Measurements from ENCODE around the gene FOXD2.

FOXD2 gene

DNA sequence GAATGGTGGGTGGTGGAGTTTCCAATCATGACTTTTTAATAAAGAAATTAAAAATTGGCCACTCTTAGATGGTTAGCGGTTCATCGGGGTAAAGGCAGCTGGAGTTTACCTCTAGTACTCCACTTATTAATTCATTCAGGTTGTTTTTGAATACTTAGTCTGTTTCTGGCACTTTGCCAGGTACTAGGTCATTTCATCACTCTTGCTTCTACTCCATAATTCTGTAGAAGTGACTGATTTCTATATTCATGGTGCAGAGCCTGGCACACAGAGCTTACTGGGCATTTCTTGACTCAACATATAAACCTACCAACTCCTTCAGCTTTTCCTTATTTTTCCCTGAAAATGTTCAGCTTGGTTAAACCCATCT lies 31.5 kb downstream of the FOXD2 start:
- DNase-seq: no peak

DNA sequence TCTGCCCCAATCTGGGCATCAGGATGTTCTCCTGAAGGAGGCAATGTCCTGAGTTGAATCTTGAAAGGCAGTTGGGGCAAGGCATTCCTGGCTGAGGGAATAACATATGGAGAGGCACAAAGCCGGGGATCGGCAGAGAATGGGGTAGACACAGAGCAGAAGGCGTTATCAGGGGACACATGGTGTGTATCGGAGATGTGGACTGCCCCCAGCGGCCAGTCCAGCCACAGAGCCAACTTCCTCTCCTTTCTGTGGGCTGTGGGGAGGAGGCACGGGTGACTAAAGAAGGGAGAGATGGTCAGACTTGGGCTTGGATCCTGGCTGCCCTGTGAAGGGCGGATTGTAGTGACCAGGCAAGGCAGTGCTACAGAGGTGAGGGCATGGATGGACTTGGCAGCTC lies 32.1 kb downstream of the FOXD2 start:
- DNase-seq: no peak

DNA sequence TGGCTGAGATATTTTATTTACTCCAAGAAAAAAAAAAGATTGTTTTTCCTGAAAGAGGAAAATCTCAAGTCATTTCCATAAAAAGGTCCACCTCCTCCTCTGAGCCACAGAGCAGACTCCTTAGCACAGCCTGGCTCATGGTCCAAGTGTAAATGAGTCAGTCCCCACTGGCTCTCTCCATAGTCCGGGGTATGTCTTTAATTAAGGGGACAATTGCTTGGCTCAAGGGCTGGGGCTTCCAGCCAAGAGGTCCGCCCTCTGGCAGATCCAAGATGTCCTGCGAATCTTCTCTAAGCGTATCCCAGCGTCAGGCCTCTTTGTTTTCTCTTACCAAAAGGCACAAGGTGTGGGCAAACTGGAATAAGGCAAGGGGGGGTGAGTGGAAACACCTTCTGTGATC lies 33.3 kb downstream of the FOXD2 start:
- no peak for DNase-seq

DNA sequence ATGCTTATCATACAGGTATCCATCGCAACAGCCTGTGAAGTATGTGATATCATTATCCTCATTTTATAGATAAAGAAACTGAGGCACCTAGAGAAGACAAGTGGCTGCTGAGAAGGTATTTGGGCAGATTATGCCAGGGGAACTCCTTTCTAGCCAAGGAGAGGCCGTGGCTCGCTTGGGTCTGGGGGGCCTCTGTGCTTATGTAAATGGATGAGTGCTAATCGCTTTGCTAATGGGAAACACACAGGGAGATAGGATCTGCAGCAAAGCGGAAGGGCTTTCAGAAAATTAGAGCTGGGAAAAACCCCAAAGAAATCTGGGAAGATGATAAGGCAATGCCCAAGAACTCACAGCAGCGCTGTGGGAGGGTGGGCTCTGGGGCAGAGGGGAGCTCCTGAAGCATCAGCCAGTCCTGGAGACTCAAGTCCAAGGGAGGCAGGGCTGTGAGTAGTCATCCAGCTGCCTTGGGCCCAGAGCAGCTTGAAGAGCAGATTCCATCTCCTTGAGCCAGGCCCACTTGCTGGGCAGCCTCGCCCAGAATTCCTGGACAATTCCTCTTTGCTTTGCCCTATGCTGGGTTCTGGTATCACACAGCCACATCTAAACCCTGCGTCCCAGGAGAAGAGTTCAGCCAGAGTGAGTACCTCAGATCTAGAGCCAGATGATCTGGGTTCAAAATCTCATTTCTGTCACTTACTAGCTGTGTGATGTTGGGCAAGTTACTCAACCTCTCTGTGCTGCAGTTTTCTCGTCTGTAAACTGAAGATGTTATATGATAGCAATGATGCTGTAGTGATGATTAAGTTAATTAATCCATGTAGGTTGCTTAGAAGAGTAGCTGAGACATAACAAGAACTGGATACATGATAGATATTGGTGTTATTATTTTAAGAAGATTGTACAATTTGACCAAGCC lies 36.7 kb downstream of the FOXD2 start:
- DNase-seq: no peak

DNA sequence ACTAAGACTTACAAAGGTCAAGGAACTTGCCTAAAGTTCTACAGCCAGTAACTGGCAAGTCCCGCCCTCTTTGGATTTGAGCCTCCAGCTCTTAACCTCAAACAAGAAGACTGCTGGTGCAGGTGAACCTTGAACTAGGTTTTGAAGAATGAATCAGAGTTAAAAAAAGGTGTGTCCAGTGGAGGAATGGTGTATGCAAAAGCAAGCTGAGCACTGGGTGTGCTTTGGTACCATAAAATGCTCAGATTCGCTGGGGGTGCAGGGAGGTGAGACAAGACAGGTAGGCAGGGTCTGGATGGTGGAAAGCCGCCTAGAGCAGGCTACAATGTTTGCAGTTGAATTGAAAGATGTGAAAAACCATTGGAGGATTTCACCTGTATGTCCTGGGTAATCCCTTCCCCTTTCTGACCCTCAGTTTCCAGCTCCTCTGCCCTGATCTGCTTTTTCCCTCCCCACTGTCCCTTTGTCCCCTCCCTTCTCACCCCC lies 39.8 kb downstream of the FOXD2 start:
- no peak for DNase-seq

DNA sequence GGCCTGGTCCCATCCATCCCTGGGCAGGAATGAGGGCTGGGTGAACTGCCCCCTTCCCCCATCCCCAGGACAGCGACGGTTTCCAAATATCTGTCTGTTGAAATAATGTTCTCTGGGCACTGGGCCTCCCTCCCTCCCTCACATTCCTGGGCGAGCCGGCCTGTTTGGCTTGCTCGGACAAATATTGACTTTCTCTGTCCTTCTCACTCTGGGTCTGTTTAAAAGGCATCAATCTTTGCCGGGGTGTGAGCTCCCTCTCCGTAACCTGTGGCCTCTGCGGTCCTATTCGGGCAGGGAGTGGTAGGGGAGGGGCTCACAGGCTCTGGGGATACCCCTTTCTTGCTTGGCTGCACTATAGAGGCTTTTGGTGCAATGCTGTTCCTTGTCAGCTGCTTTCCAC lies 40.2 kb downstream of the FOXD2 start:
- no peak for DNase-seq

DNA sequence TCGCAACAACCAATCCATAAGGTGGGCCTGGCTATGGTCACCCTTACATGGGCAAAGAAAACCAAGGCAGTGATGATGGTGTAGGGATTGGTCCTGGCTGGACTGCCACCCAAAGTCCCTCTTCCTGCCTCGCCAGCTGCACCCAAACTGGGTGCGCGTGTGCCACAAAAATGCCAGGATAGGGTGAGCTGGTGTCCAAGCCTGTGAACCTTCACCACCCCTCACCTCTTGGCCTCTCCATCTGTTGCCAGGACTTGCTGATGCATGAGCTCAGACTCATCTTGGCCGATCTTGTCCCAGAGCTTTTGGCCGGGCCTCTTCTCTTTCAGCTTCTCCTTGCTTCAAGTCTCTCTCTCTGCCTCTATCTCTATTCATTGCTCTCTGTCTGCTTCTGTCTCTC lies 41.8 kb downstream of the FOXD2 start:
- no peak for DNase-seq

DNA sequence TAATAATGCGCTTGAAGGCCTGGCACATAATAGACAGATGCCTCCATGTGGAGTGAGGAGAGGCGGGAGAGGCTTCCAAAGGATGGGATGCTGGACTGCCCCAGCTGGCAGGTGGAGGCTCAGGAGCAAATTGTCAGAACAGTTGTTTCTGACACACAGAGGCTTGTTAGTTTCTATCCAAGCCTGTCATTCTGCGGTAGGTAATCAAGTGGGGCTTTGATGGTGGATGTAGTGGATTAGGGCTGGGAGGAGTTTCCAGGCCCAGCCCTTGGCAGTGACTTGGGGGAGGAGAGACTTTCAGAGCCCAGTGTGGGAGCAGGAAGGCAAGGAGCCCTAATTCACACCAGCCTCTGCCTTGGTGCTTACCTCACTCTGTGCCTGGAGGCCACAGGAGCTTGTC lies 44.1 kb downstream of the FOXD2 start:
- DNase-seq: no peak

DNA sequence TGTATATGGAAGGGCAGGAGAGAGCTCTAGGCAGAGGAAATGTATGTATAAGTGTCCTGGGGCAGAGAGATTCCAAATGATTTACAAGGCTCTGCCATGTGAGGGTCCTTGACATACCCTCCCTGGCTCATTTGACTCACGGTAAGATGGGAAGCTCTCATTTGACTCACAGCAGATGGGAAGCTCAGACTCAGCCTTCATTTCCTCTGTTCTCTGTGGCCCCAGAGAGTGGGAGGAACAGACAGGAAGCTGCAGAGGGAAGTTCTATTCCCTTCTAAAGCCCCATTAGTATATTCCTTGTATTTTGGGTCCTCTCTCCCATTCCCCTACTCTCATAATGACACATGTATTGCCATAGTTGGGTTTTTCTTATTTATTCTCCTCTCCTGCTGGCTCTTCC lies 44.9 kb downstream of the FOXD2 start:
- no peak for DNase-seq

DNA sequence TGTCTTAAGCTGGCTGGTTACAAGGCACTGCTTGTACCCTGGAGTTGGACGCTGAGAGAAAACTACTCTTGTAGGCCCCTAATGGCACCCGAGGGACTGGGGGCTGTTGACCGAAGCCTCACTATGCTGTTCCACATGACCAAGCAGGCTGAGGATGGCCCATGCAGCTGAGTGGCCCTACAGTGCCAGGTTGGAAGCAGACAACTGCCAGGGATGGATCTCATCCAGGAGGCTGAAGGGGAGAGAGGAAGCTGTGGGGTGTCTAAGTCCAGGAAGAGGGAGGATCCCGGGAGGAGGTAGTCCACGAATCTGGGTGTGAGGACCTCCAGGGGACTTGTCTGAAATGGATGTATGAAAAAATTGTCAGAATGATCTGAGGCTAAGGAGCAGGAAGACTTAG lies 45.8 kb downstream of the FOXD2 start:
- DNase-seq: no peak

DNA sequence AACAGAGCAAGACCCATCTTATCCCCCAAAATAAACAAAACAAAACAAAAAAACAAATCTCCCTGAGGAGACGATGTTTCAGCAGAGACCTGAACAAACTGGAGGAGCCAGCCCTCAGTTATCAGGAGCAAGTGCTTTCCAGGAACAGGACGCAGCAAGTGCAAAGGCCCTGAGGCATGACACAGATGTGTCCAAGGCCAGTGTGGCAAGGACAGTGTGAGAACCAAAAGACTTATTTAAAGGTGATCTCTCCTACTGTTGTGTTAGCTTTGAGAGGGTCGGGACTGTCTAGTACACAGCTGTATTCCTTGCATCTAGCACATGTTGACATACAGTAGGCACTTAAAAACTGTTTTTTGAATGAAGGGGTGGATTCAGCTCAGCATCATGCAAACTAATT lies 48.0 kb downstream of the FOXD2 start:
- DNase-seq: no peak

DNA sequence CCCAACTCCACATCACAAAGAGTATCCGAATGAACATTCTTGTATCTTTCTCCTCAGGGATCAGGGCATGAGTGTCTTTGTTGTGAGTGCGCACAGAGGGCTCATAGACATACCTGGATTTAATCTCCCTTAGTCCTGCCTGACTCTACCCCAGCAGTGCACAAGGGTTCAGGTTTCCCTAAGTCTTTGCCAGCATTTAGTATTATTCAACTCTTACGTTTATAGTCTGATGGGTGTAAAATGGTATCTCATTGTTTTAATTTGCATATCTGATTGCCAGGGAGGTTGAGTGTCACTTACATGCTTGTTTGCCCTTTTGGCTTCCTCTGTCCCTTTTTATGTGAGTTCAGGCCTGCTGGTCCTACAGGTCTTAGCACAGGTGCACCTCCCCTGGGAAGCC lies 49.5 kb downstream of the FOXD2 start:
- DNase-seq: no peak

DNA sequence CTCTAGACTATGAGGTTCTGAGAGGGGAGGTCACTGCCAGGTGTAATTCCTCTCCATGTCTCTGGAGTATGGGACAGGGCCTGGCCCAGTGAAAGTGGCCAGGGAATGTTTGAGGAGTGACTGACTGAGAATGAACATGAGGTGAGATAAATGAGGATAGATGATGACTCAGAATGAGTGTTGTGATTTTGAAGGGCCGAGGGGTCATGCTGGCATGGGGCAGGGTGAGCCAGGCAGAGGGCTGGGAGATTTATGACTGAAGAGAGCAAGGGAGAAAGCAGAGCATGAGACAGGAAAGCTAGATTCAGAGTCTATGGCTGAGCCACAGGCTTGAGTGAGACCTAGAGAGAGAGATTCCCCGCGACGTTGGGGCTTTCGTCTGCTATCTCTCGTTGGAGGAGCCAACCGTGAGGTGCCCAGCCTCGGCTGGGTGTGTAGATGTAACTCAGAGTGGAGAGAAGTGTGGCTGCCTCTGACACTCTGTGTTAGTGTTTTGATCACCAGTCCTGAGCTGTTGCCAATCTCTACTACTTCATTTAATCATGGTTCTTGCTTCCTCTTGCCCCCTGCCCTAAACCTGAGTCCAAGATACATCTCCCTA lies 50.1 kb downstream of the FOXD2 start:
- no peak for DNase-seq
